Trophoblast cell (in vitro differentiated cells and primary cell): ENCODE data around the gene ASCL4.

ENCODE experiments used
- DNase-seq, 2 donors: peaks; one replicate each; pipeline ENCODE4 v3.0.0-alpha.2; 2016
- H2AFZ ChIP-seq: 2 replicates; pipeline ENCODE4 v1.6.1; 2013; ENCODE audit warnings: low read length, moderate library complexity, mild to moderate bottlenecking; ENCODE audit not compliant: insufficient read depth, poor library complexity
- H2AK5ac ChIP-seq: 2 replicates; pipeline ENCODE4 v1.6.1; 2013; ENCODE audit warnings: mild to moderate bottlenecking, low read length
- H2BK120ac ChIP-seq: 2 replicates; pipeline ENCODE4 v1.6.1; 2013; ENCODE audit warnings: low read length, mild to moderate bottlenecking, moderate library complexity; ENCODE audit not compliant: insufficient read depth, poor library complexity
- H2BK12ac ChIP-seq: 2 replicates; pipeline ENCODE4 v1.6.1; 2013; ENCODE audit warnings: mild to moderate bottlenecking, low read length, moderate library complexity
- H2BK5ac ChIP-seq: 2 replicates; pipeline ENCODE4 v1.6.1; 2013; ENCODE audit warnings: low read length, low read depth, moderate library complexity, mild to moderate bottlenecking; ENCODE audit not compliant: poor library complexity
- H3K14ac ChIP-seq: 2 replicates; pipeline ENCODE4 v1.6.1; 2013; ENCODE audit warnings: mild to moderate bottlenecking, low read length
- H3K18ac ChIP-seq: 2 replicates; pipeline ENCODE4 v1.6.1; 2013; ENCODE audit warnings: mild to moderate bottlenecking, low read length
- H3K23ac ChIP-seq: 2 replicates; pipeline ENCODE4 v1.6.1; 2013; ENCODE audit warnings: low read length
- H3K27ac ChIP-seq: 2 replicates; pipeline ENCODE4 v1.5.1; 2013; ENCODE audit warnings: low read depth, mild to moderate bottlenecking, inconsistent platforms, low read length, moderate library complexity
- H3K27me3 ChIP-seq: 2 replicates; pipeline ENCODE4 v1.6.1; 2013; ENCODE audit warnings: inconsistent platforms, mild to moderate bottlenecking, low read length, moderate library complexity; ENCODE audit not compliant: insufficient read depth
- H3K36me3 ChIP-seq, 2 experiments: 1 replicate in 1 of 2; 2 replicates in 1 of 2; pipeline ENCODE4 v1.6.1; 2013; ENCODE audit warnings: low read length in 2 of 2, mild to moderate bottlenecking in 2 of 2, moderate library complexity in 1 of 2; ENCODE audit not compliant: insufficient read depth in 2 of 2, control insufficient read depth in 1 of 2
- H3K4ac ChIP-seq: 2 replicates; pipeline ENCODE4 v1.6.1; 2013; ENCODE audit warnings: low read depth, mild to moderate bottlenecking, low read length, moderate library complexity
- H3K4me1 ChIP-seq, 2 experiments: 1 replicate in 1 of 2; 2 replicates in 1 of 2; pipeline ENCODE4 v1.6.1; 2013; ENCODE audit warnings: low read length in 2 of 2, mild to moderate bottlenecking in 2 of 2, moderate library complexity in 1 of 2; ENCODE audit not compliant: insufficient read depth in 2 of 2, control insufficient read depth in 1 of 2
- H3K4me2 ChIP-seq: 2 replicates; pipeline ENCODE4 v1.6.1; 2013; ENCODE audit warnings: inconsistent platforms, mild to moderate bottlenecking, low read length, moderate library complexity
- H3K4me3 ChIP-seq: 2 replicates; pipeline ENCODE4 v1.5.1; 2013; ENCODE audit warnings: mild to moderate bottlenecking, low read depth, low read length, inconsistent platforms
- H3K79me1 ChIP-seq: one replicate; pipeline ENCODE4 v1.6.1; 2013; ENCODE audit warnings: low read length
- H3K79me2 ChIP-seq: 2 replicates; pipeline ENCODE4 v1.6.1; 2013; ENCODE audit warnings: low read length, mild to moderate bottlenecking; ENCODE audit not compliant: control insufficient read depth, insufficient read depth, poor library complexity
- H3K9ac ChIP-seq: 2 replicates; pipeline ENCODE4 v1.6.1; 2013; ENCODE audit warnings: mild to moderate bottlenecking, low read length
- H3K9me3 ChIP-seq: 2 replicates; pipeline ENCODE4 v1.6.1; 2013; ENCODE audit warnings: low read depth, mild to moderate bottlenecking, control low read depth, inconsistent platforms, low read length; ENCODE audit not compliant: insufficient read depth
- H4K12ac ChIP-seq: 2 replicates; pipeline ENCODE4 v1.6.1; 2013; ENCODE audit warnings: low read depth, mild to moderate bottlenecking, low read length, moderate library complexity
- H4K8ac ChIP-seq: 2 replicates; pipeline ENCODE4 v1.6.1; 2013; ENCODE audit warnings: low read depth, mild to moderate bottlenecking, low read length, moderate library complexity
- H4K91ac ChIP-seq: one replicate; pipeline ENCODE4 v1.6.1; 2013; ENCODE audit warnings: low read depth, mild to moderate bottlenecking, low read length, moderate library complexity
- WGBS: extraction: QIAGEN DNeasy Blood & Tissue Kit; methylation state at CpG from one replicate; pipeline ENCODE4 v1.1.7; 2013; ENCODE audit warnings: missing lambda C conversion rate; ENCODE audit not compliant: insufficient read length, insufficient coverage; ENCODE audit errors: extremely low coverage; 5-methylcytosine and 5-hydroxymethylcytosine counted together

The ASCL4 gene

DNA sequence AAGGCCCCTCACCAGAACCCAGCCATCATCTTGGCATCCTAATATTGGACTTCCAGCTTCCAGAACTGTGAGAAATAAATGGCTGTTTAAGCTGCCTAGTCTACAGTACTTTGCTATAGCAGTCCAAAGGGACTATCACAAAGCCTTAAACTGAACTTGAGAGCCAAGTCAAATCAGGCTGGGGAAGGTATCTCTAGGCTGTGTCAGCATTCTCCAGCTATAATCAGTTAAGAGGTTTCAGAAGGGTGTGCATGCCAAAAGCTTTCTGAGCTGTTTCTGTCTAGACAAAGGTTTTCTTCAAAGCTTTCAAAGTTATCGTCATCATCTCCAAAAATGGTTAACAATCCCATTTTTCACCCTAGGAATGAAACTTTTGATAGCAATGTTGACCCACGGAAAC lies 7.6 kb downstream of the ASCL4 start:
- Histone ChIP-seq H4K91ac (no peak overlapping the region), H3K79me1 (no peaks in the 10 kb centered on the region), H3K4me3 (no peak overlapping the region), H3K14ac (no peak overlapping the region), H2BK120ac (no peak overlapping the region), H2BK5ac (no peak overlapping the region), H3K4me2 (no peak overlapping the region), H4K12ac (no peak overlapping the region), H2AFZ (no peak overlapping the region), H2AK5ac (no peak overlapping the region), H3K9me3 (no peaks in the 10 kb centered on the region), H3K23ac (no peak overlapping the region), H3K4ac (no peak overlapping the region), H2BK12ac (no peak overlapping the region), H3K27ac (no peak overlapping the region), H3K18ac (no peak overlapping the region), H3K36me3 (no peaks in the 10 kb centered on the region), H3K4me1 (no peaks in the 10 kb centered on the region), H3K79me2 (no peaks in the 10 kb centered on the region), H3K9ac (no peak overlapping the region), H3K27me3 (no peaks in the 10 kb centered on the region), H4K8ac (no peak overlapping the region)
- no peak for DNase-seq
- whole genome bisulfite sequencing = no CpG with 5 or more reads among the region's 2 CpGs

DNA sequence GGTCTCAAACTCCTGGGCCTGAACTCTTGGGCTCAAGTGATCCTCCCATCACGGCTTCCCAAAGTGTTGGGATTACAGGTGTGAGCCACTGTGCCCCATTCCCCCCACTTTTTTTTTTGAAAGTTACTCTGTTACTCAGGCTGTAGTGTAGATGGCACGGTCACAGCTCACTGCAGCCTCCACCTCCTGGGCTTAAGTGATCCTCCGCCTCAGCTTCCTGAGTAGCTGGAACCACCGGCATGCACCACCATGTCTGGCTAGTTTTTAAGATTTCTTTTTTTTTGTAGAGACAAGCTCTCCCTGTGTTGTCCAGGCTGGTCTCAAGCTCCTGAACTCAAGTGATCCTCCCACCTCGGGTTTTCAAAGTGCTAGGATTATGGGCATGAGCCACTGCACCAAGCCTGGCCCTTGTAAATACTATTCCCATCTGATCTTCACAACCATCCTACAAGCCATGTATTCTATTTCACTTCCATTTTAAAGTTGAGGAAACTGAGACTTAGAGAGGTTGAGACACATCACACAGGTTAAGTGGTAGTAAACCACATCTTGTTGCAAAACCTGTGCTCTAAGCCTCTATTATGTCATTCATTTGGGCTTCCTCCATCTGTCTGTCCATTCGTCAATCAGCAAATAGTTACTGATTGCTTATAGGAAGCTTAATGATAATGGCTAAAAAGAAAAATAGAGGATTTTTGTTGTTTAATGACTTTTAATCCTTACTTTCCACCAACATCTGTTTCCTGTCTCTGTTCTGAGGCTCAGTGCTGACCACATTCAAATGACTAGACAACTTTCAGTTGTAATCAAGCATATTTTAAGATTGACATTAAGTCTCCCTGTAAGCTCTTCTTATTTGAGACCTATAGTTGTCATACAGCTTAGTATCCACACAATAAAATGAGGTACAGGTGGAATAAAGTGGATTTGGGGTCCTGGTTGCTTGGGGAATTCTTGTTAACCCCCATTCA lies 9.2 kb downstream of the ASCL4 start:
- Histone ChIP-seq H2AK5ac (no peak overlapping the region), H2BK5ac (no peak overlapping the region), H3K36me3 (no peaks in the 10 kb centered on the region), H3K79me1 (no peaks in the 10 kb centered on the region), H2BK120ac (no peak overlapping the region), H4K12ac (no peak overlapping the region), H3K27ac (no peak overlapping the region), H3K4me1 (no peaks in the 10 kb centered on the region), H3K14ac (no peak overlapping the region), H2BK12ac (no peak overlapping the region), H4K8ac (no peak overlapping the region), H3K9ac (no peak overlapping the region), H3K23ac (no peak overlapping the region), H3K27me3 (no peaks in the 10 kb centered on the region), H3K9me3 (no peaks in the 10 kb centered on the region), H3K18ac (no peak overlapping the region), H4K91ac (no peak overlapping the region), H3K4me3 (no peak overlapping the region), H3K4me2 (no peak overlapping the region), H2AFZ (no peak overlapping the region), H3K79me2 (no peaks in the 10 kb centered on the region), H3K4ac (no peak overlapping the region)
- no CpG with 5 or more reads among the region's 6 CpGs for WGBS
- no peak for DNase-seq

DNA sequence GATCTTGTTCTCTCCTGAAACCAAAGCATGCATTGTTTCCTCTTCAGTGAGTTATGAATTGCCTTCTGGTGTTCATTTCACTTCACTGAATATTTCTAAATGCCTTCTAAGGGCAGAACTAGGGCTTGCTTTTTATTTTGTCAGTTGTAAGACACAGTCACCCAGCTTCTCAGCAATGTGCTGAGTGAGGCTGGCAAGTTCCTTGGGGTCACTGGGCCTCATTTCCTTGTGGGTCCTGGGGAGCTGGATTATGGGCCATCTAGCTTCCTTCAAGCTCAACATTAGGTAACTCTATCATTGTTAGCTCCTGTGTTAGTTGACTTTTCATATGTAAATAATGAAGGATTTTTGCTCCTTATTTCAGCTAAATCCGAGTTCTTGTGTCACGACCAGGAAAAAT lies 13.8 kb downstream of the ASCL4 start:
- Histone ChIP-seq H3K4ac (no peak overlapping the region), H3K9me3 (no peaks in the 10 kb centered on the region), H3K4me3 (no peak overlapping the region), H3K27ac (no peak overlapping the region), H3K79me1 (no peaks in the 10 kb centered on the region), H3K79me2 (no peaks in the 10 kb centered on the region), H3K27me3 (no peaks in the 10 kb centered on the region), H3K14ac (no peak overlapping the region), H2BK120ac (no peak overlapping the region), H4K91ac (no peak overlapping the region), H3K36me3 (no peaks in the 10 kb centered on the region), H2BK5ac (no peak overlapping the region), H3K18ac (no peak overlapping the region), H2AFZ (no peak overlapping the region), H2BK12ac (no peak overlapping the region), H4K12ac (no peak overlapping the region), H3K4me1 (no peaks in the 10 kb centered on the region), H3K9ac (no peak overlapping the region), H4K8ac (no peak overlapping the region), H3K4me2 (no peak overlapping the region), H3K23ac (no peak overlapping the region), H2AK5ac (no peak overlapping the region)
- WGBS = no CpG with 5 or more reads among the region's 2 CpGs
- DNase-seq = no peak

DNA sequence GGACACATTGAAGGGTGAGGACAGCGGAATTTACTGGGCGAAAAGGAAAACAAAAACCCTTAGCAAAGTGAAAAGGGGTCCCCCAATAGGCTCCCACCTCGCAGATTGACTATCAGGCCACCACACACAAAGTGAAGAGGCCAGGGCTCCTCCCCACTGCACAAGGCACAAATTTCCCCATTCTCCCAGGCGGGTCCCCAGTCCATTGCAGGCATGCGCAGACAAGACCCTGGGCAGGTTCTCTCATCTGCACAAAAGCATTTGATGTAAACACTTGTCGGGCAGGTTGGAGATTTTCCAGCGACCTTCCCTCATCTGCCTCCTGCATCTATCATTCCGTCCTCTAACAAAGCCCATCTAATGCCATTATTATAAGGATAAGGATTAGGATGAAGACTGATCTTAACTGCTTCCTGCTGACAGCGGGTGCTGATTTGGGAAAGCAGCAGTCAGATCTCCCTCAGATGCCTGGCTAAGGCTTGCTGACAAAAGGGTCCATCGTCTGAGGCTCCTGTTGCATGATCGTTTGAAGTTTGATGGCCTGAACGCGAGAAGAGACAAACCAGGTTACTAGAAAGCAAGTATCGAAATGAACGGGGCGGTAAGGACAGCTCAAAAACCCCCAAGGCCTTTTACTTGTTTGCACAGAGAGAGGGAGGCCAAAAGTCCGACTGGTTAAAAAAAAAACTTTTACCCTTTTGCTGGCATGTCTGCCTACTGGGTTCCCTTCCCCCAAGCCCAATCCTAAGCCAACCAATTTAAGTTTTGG lies 14.4 kb downstream of the ASCL4 start:
- Histone ChIP-seq H2BK5ac (no peak overlapping the region), H3K9ac (no peak overlapping the region), H2BK12ac (no peak overlapping the region), H3K4me1 (no peaks in the 10 kb centered on the region), H4K91ac (no peak overlapping the region), H3K9me3 (no peaks in the 10 kb centered on the region), H3K4me3 (no peak overlapping the region), H4K8ac (no peak overlapping the region), H2AK5ac (no peak overlapping the region), H3K4me2 (no peak overlapping the region), H2BK120ac (no peak overlapping the region), H3K23ac (no peak overlapping the region), H3K27ac (no peak overlapping the region), H3K27me3 (no peaks in the 10 kb centered on the region), H3K79me1 (no peaks in the 10 kb centered on the region), H3K18ac (no peak overlapping the region), H2AFZ (no peak overlapping the region), H3K4ac (no peak overlapping the region), H4K12ac (no peak overlapping the region), H3K14ac (no peak overlapping the region), H3K79me2 (no peaks in the 10 kb centered on the region), H3K36me3 (no peaks in the 10 kb centered on the region)
- no CpG with 5 or more reads among the region's 17 CpGs for WGBS
- no peak for DNase-seq
